ENCODE data around the gene DPH5.

Gene DPH5

GRCh38 chr1:100941580-100942216 is 83.9 kb downstream of the DPH5 start:
- no peak for DNase-seq (ENCODE audit: low spot score)

DNA sequence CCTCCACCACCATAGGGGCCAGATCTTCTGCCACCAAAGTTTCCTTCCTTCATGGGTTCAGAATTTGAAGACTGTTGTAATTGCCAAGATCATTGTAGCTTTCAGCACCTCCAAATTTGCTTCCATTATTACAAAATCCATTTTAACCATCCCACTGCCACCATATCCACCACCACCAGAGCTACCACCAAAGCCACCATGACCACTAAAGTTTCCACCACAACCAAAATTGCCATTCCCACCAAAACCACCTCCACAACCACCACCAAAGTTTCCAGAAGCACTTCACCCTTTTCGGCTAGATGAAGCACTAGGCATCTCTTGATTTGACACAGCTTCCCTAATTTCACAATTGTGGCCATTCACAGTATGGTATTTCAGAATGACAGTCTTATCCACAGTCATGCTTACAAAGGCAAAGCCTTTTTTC is 84.5 kb downstream of the DPH5 start:
- DNase-seq (ENCODE audit: low spot score) = no peak

All from RKO (cell line).